ENCODE measurements around the gene CEP19.

Gene CEP19

GRCh38 chr3:196691386-196691785 lies 20.7 kb downstream of the CEP19 start:
- TF ChIP-seq, protein P1, sequence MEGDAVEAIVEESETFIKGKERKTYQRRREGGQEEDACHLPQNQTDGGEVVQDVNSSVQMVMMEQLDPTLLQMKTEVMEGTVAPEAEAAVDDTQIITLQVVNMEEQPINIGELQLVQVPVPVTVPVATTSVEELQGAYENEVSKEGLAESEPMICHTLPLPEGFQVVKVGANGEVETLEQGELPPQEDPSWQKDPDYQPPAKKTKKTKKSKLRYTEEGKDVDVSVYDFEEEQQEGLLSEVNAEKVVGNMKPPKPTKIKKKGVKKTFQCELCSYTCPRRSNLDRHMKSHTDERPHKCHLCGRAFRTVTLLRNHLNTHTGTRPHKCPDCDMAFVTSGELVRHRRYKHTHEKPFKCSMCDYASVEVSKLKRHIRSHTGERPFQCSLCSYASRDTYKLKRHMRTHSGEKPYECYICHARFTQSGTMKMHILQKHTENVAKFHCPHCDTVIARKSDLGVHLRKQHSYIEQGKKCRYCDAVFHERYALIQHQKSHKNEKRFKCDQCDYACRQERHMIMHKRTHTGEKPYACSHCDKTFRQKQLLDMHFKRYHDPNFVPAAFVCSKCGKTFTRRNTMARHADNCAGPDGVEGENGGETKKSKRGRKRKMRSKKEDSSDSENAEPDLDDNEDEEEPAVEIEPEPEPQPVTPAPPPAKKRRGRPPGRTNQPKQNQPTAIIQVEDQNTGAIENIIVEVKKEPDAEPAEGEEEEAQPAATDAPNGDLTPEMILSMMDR (conservative IDR thresholded peaks at IDR 0.05) = no peak
- H3K27ac ChIP-seq = no peak overlapping the region

GRCh38 chr3:196689941-196690660 lies 21.9 kb downstream of the CEP19 start:
- TF ChIP-seq, protein P1 (conservative IDR thresholded peaks at IDR 0.05) = no peak
- no peak overlapping the region for H3K27ac ChIP-seq

DNA sequence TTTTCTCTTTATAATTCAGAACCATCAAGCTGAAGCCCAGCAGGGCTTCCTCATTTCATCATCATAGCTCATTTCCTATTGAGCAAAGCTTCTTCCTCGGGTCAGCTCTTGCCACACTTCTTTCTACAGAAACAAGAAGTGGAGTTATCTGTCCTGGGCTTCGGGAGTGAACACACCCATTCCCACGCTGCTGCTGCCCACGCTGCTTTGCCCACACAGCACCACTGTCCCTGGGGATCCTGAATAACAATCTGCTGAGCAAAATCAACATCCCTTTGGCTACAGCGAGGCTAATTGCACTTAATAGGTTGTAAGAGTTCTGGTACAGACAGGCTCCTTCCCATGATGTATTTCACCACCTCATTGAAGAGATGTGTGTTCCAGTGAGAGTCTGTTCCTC lies 23.7 kb downstream of the CEP19 start:
- TF ChIP-seq, protein P1 (conservative IDR thresholded peaks at IDR 0.05) = no peak
- no peak overlapping the region for H3K27ac ChIP-seq

- TF ChIP-seq, protein P1 (conservative IDR thresholded peaks at IDR 0.05) = no peak
- no peak overlapping the region for H3K27ac ChIP-seq
Observed at GRCh38 chr3:196686436-196686835, 25.6 kb downstream of the CEP19 start.

DNA sequence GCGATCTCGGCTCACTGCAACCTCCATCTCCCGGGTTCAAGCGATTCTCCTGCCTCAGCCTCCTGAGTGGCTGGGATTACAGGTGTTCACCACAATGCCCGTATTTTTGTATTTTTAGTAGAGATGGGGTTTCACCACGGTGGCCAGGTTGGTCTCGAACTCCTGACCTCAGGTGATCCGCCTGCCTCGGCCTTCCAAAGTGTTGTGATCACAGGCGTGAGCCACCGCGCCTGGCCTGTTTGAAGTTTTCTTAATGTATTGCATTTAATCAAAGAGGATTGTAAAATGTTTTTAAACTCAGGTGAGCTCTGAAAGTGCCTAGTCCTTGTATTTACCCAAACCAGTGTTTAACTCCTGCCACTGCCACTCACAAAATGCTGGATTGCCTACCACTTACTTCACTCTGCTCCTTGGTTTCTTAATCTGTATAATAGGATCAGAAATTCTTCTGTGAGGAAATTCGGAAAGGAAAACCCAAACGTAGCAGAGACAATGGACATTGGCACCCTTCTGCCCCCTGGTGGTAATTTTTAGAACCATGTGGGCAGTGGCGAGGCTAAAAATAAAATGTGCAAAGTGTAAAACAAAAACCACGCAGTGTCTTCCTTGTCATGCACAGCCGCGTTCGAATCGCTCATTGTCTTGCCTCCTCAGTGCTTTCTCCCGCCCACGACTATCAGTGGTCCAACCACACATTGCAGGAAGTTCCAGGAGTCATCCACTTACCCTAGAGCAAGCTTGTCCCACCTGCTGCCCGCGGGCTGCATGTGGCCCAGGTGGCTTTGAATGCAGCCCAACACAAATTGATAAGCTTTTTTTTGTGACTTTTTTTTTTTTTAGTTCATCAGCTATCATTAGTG lies 27.3 kb downstream of the CEP19 start:
- TF ChIP-seq, protein P1 (conservative IDR thresholded peaks at IDR 0.05) = peak; percentile 88
- H3K27ac ChIP-seq = no peak overlapping the region

GRCh38 chr3:196677931-196678330 lies 34.1 kb downstream of the CEP19 start:
- no peak overlapping the region for H3K27ac ChIP-seq
- TF ChIP-seq, protein P1 (conservative IDR thresholded peaks at IDR 0.05) = no peak

GRCh38 chr3:196677353-196677752 lies 34.7 kb downstream of the CEP19 start:
- H3K27ac ChIP-seq = no peak overlapping the region
- TF ChIP-seq, protein P1 (conservative IDR thresholded peaks at IDR 0.05) = no peak
